ENCODE data around the gene NEDD4L. TPM values are rescaled to one million over a fixed set of nuclear protein-coding genes. Genes with fewer than 3 reads are reported as not detected.

The NEDD4L gene
- total RNA-seq, 2 experiments from 2014 or later, result 3.2 to 3.3 TPM

DNA sequence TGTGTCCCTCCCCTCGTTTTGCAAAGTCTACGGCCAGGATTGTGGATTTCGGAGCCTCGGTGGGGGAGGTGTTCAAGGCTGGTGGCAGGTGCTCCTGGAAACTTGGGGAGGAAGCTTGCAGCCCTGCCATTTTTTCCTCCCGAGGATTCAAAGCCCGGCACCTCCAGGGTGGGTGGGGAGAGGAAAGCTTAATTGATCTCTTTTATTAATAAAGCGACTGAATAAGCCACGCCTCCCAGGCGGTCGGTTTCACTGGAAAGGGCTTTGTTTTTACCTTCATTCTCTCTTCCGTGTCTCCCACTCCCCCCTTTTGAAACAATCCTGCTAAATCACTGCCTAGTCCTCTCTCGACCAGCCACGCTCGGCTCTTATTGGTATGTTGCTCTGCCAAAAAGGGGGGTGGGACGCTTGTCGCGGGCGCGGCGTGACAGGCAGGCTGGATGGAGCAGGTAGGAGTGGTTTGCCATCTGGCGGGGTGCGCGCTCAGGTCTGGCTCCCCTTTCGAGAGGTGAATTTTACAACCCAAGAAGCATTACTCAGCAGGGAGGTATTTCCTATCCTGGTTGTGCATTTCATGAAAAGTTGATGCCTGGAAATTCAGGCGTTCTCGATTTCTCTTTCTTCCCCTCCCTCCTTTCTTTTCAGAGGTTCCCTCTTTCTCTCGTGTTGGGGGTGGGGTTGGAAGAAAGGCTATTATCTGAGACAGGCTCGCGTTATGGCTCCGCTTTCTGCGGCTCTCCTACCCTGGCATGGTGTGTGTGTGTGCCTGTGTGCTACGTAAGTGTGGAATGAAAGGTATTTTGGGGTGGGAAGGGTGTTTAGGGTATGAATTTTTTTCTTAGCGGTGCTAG, 1.4 kb downstream of the NEDD4L start:
- no peaks in the 10 kb centered on the region for H3K79me2 ChIP-seq (ENCODE audit: insufficient read depth, low read depth, low read length)
- no peak for TF ChIP-seq EZH2phosphoT487 (IDR thresholded peaks at IDR 0.05; ENCODE audit: borderline replicate concordance, low read depth, low read length)
- TF ChIP-seq, protein P1, sequence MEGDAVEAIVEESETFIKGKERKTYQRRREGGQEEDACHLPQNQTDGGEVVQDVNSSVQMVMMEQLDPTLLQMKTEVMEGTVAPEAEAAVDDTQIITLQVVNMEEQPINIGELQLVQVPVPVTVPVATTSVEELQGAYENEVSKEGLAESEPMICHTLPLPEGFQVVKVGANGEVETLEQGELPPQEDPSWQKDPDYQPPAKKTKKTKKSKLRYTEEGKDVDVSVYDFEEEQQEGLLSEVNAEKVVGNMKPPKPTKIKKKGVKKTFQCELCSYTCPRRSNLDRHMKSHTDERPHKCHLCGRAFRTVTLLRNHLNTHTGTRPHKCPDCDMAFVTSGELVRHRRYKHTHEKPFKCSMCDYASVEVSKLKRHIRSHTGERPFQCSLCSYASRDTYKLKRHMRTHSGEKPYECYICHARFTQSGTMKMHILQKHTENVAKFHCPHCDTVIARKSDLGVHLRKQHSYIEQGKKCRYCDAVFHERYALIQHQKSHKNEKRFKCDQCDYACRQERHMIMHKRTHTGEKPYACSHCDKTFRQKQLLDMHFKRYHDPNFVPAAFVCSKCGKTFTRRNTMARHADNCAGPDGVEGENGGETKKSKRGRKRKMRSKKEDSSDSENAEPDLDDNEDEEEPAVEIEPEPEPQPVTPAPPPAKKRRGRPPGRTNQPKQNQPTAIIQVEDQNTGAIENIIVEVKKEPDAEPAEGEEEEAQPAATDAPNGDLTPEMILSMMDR (conservative IDR thresholded peaks at IDR 0.05; ENCODE audit: low read length), result no peak
- intact Hi-C loops (cut with micrococcal nuclease; ENCODE audit: unreplicated experiment), result loop anchor here (10.0 kb wide), 1 partner anchor 719 kb away; no protein-coding TSS in a partner anchor
- H3K27ac ChIP-seq (ENCODE audit: low read depth, low read length, poor library complexity, severe bottlenecking), result no peak overlapping the region
- H3K36me3 ChIP-seq (ENCODE audit: insufficient read depth, low read length), result no peaks in the 10 kb centered on the region
- DNase-seq (ENCODE audit: low spot score), result no peak
- CTCF ChIA-PET (ENCODE audit: unreplicated experiment), result no interaction called here
- H2AFZ ChIP-seq (ENCODE audit: low read length), result peak overlapping the region; percentile 67; the same call in 1 of the 2 replicates
- peaks cover 6% of the 10 kb centered on the region for H3K4me1 ChIP-seq (ENCODE audit: insufficient read depth, low read length, poor library complexity, severe bottlenecking)
- H3K9me2 ChIP-seq (ENCODE audit: insufficient read depth, low read length), result no peaks in the 10 kb centered on the region
- no TSS peak for BruUV-seq (replicated peaks)
- peak overlapping the region; percentile 80 for H3K4me2 ChIP-seq (ENCODE audit: low read length)
- POLR2A ChIA-PET, result interaction anchor here (0.6 kb wide), 1 partner anchor 55 kb away, joined by 3 read pairs; no protein-coding TSS in a partner anchor
- no peaks in the 10 kb centered on the region for H3K9me3 ChIP-seq (ENCODE audit: low read length)
- no peaks in the 10 kb centered on the region for H4K20me1 ChIP-seq (ENCODE audit: insufficient read depth, low read length)
- H3K4me3 ChIP-seq (ENCODE audit: low read depth, low read length, poor library complexity, severe bottlenecking), result peak overlapping the region; percentile 78

DNA sequence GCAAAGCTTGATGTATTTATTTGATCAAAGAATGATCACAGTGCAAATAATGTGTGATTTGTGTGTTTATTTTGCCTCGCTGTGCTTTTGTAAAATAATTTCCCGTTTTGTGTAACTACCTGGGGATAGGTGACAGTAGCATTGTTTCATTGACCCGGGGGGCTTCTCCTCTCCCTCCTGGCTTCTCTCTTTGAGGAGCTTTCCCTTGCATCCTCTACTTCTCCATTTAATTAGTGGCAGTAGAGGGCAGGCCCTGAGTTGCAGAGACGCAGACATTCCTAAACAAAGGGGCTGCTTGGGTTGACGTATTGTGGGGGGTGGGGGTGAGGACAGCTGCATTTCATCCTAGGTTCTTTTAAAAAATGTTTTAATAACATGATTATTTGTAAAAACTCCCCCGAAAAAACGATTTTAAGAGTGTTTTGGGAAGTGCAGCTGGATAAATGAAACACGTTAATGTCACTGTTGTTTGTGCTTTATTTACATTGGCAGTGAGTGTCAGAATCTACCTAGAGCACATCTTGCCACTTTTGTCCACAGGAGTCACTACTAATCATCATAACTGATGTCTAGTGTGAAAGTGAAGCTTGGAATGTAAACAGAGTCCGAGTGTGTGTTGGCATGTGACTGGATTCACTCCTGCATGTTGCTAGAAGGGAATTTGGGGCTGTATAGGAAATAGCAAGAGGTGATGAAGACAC, 2.2 kb downstream of the NEDD4L start:
- DNase-seq (ENCODE audit: low spot score), result no peak
- H4K20me1 ChIP-seq (ENCODE audit: insufficient read depth, low read length), result no peaks in the 10 kb centered on the region
- H3K9me2 ChIP-seq (ENCODE audit: insufficient read depth, low read length), result no peaks in the 10 kb centered on the region
- TF ChIP-seq, protein P1 (conservative IDR thresholded peaks at IDR 0.05; ENCODE audit: low read length), result no peak
- TF ChIP-seq EZH2phosphoT487 (IDR thresholded peaks at IDR 0.05; ENCODE audit: borderline replicate concordance, low read depth, low read length), result no peak
- peaks cover 6% of the 10 kb centered on the region for H3K4me1 ChIP-seq (ENCODE audit: insufficient read depth, low read length, poor library complexity, severe bottlenecking)
- 0 out of 2 replicates have a peak overlapping the region, but pooled peaks have one; percentile 80 for H3K4me2 ChIP-seq (ENCODE audit: low read length)
- intact Hi-C loops (cut with micrococcal nuclease; ENCODE audit: unreplicated experiment), result loop anchor here (10.0 kb wide), 1 partner anchor 719 kb away; no protein-coding TSS in a partner anchor
- no peaks in the 10 kb centered on the region for H3K9me3 ChIP-seq (ENCODE audit: low read length)
- BruUV-seq (replicated peaks), result no TSS peak
- H3K36me3 ChIP-seq (ENCODE audit: insufficient read depth, low read length), result no peaks in the 10 kb centered on the region
- H3K27ac ChIP-seq (ENCODE audit: low read depth, low read length, poor library complexity, severe bottlenecking), result no peak overlapping the region
- no peak overlapping the region for H3K4me3 ChIP-seq (ENCODE audit: low read depth, low read length, poor library complexity, severe bottlenecking)
- ChIA-PET CTCF (ENCODE audit: unreplicated experiment) (no interaction called here), POLR2A (interaction anchor here (0.6 kb wide), 1 partner anchor 54 kb away, joined by 3 read pairs; no protein-coding TSS in a partner anchor)
- H3K79me2 ChIP-seq (ENCODE audit: insufficient read depth, low read depth, low read length), result no peaks in the 10 kb centered on the region
- no peak overlapping the region for H2AFZ ChIP-seq (ENCODE audit: low read length)

All from OCI-LY7 (cell line).